ENCODE results near the gene TMEM253. TPM values are rescaled to one million over a fixed set of nuclear protein-coding genes. Genes with fewer than 3 reads are reported as not detected.
A peak's percentile ranks its signal among the peaks of the same experiment; 100 is the strongest.

TMEM253 gene
- total RNA-seq, 1 experiment from 2014 or later = 0.50 TPM

DNA sequence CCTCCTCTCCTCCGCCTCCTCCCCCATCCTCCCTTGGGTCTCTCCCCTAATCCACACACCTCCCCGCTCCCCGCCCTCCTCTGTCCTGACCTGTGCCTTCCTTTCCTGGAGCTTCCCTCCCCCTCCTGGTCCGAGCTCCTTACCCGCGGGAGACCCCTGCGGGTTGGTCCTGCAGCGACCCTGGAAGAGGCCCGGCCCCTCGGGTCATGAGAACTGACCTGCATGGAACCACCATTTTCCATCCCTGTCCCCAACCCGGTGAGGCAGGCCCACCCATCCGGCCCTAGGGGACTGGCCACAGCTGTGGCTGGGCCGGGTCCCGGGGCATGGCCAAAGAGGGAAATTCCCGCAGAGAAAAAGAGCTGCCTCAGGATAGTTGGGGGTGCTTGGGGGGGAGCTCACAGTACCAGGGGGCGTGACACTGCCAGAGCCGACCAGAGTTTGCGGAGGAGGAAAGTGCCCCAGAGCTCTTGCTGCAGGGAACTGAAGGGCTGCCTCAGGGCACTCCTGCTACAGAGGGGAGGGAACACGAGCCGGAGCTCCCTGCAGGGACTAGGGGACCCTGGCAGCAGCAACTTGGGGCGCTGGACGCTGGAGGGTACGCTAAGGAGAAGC lies 30.1 kb upstream of the TMEM253 start:
- peak; percentile 43 for DNase-seq (ENCODE audit: low read depth)

GRCh38 chr14:21071225-21072030 lies 29.4 kb upstream of the TMEM253 start:
- DNase-seq (ENCODE audit: low read depth) = peak; percentile 83

GRCh38 chr14:21072031-21072473 lies 28.8 kb upstream of the TMEM253 start:
- peak; percentile 40 for DNase-seq (ENCODE audit: low read depth)

DNA sequence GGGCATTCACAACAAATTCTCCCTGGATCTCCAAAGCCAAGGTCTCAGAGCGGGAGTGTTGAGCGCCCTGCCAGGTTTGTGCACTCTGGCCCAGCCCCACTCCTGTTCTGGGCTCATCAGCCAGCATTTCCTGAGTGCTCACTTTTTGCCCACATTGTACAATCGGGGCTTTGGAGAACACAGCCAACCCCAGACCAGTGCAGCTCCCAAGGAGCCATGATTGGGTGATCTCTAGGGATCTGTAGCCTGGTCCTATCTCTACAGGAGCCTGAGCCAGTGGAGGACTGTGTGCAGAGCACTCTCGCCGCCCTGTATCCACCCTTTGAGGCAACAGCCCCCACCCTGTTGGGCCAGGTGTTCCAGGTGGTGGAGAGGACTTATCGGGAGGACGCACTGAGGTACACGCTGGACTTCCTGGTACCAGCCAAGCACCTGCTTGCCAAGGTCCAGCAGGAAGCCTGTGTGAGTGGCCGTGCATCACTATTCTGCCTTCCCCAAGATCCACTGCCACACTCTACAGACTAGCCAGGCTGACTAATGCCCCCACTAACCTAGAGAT lies 28.0 kb upstream of the TMEM253 start:
- no peak for DNase-seq (ENCODE audit: low read depth)

DNA sequence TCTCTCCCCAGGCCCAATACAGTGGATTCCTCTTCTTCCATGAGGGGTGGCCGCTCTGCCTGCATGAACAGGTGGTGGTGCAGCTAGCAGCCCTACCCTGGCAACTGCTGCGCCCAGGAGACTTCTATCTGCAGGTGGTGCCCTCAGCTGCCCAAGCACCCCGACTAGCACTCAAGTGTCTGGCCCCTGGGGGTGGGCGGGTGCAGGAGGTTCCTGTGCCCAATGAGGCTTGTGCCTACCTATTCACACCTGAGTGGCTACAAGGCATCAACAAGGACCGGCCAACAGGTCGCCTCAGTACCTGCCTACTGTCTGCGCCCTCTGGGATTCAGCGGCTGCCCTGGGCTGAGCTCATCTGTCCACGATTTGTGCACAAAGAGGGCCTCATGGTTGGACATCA lies 26.9 kb upstream of the TMEM253 start:
- DNase-seq (ENCODE audit: low read depth) = no peak

- no peak for DNase-seq (ENCODE audit: low read depth)
Measured at GRCh38 chr14:21074398-21075272, 26.2 kb upstream of the TMEM253 start.

DNA sequence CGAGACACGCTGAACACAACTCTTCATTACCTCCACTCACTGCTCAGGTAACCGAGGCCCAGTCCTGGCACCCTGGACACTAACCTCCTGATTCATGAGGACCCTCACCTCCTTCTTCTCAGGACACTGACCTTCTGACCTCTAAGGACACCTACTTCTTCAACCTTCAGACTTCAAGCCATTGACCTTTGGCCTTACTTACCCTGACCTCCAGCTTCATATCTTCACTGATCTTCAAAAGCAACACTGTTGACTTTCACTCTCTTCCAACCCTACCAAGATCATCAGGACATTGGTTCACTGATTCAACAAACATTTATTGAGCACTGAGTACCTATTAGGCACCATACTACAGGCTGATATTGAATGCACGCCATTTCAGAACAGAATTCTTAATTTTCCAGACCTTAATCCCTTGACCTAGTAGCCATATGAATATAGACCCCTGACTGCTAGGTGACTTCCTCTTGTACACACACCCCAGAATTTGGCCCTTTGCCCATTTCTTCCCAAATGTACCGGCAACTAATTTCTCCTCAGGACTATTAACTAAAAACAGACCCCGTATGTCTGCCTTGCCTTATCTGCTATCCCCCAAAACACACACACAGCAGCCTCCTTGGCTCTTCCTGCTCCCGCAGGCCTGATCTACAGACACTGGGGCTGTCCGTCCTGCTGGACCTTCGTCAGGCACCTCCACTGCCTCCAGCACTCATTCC lies 25.0 kb upstream of the TMEM253 start:
- DNase-seq (ENCODE audit: low read depth) = no peak

- no peak for DNase-seq (ENCODE audit: low read depth)
Measured at GRCh38 chr14:21077672-21078071, 23.2 kb upstream of the TMEM253 start.

DNA sequence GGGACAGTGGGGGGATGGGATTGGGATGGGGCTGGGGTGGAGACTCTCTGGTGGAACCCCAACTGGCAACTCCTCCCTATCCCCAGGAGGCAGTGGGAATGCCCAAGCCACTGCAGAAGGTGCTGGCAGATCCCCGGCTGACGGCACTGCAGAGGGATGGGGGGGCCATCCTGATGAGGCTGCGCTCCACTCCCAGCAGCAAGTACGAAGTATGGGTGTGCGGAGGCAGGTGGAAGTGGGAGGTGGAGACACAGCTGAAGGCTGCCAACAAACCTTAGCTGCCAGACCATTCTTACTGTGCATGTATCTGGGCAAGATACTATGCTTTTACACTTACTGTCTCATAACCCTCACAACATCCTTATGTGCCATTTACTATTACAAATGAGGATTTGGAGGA lies 22.6 kb upstream of the TMEM253 start:
- no peak for DNase-seq (ENCODE audit: low read depth)

DNA sequence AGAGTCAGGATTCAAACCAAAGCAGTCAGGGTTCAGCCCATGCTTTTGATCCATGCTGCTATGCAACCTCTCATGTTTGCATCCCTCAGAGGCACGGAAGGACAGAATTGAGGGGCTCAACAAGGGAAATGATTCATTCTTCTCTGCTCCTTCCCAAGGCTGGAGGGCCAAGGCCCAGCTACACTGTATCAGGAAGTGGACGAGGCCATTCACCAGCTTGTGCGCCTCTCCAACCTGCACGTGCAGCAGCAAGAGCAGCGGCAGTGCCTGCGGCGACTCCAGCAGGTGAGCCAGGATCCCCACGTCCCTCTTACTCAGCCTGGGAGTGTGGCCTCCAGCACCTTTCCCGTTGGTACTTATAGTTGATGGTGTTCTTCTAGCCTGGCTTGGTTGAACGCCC lies 22.1 kb upstream of the TMEM253 start:
- DNase-seq (ENCODE audit: low read depth) = no peak

DNA sequence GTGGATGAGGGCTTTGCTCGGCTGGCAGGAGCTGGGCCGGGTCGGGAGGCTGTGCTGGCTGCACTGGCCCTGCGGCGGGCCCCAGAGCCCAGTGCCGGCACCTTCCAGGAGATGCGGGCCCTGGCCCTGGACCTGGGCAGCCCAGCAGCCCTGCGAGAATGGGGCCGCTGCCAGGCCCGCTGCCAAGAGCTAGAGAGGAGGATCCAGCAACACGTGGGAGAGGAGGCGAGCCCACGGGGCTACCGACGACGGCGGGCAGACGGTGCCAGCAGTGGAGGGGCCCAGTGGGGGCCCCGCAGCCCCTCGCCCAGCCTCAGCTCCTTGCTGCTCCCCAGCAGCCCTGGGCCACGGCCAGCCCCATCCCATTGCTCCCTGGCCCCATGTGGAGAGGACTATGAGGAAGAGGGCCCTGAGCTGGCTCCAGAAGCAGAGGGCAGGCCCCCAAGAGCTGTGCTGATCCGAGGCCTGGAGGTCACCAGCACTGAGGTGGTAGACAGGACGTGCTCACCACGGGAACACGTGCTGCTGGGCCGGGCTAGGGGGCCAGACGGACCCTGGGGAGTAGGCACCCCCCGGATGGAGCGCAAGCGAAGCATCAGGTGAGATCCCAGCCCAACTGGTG lies 19.2 kb upstream of the TMEM253 start:
- no peak for DNase-seq (ENCODE audit: low read depth)

GRCh38 chr14:21083565-21084325 lies 17.1 kb upstream of the TMEM253 start:
- DNase-seq (ENCODE audit: low read depth) = no peak

- DNase-seq (ENCODE audit: low read depth) = no peak
Measured at GRCh38 chr14:21084396-21084795, 16.5 kb upstream of the TMEM253 start.

- DNase-seq (ENCODE audit: low read depth) = no peak
Measured at GRCh38 chr14:21084998-21085853, 15.6 kb upstream of the TMEM253 start.

- no peak for DNase-seq (ENCODE audit: low read depth)
Measured at GRCh38 chr14:21086908-21087293, 14.0 kb upstream of the TMEM253 start.

- peak; percentile 98 for DNase-seq (ENCODE audit: low read depth)
Measured at GRCh38 chr14:21087294-21088091, 13.4 kb upstream of the TMEM253 start.

DNA sequence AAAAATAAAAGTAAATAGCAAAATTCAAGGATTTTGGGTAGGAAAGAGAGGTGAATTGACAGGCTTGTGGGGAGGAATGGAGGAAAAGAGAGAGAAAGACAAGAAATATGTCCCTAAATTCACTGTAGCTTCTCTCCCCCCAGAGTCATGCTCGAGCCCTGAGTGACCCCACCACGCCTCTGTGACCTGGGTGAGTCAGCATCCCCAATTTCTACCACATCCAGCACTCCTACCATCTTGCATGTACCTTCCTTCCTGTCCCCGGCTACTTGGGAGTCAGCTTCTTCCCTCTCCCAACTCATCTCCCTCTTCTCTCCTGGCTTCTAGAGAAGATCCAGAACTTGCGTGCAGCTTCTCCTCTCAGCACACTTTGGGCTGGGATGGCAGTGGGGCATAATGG lies 12.2 kb upstream of the TMEM253 start:
- no peak for DNase-seq (ENCODE audit: low read depth)

- no peak for DNase-seq (ENCODE audit: low read depth)
Measured at GRCh38 chr14:21089271-21089670, 11.6 kb upstream of the TMEM253 start.
